ENCODE measurements around the gene CXXC5.
"Not testable (repeated sequence)": the region's sequence is repeated elsewhere in the genome, so short reads cannot be mapped to it uniquely, and the experiment has no call there.

Gene CXXC5

GRCh38 chr5:139711067-139711905 lies 63.1 kb downstream of the CXXC5 start:
- DNase-seq (ENCODE audit: low read depth in 2 of 2), result no peak

DNA sequence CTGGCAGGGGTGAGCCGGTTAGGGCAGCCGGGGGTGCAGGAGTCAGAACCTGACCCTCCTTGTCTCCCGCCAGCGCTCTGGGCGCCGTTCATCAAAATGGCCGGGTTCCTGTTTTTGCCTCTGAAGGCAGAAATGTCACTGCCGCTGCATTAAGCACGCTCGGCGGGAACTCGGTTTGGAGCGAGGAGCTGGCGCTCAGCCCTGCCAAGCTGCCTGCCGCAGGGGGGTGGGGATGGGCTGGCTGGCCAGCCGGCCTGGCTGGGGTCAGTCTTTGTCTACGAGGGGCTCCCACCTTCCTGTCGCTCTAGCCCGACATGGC lies 63.7 kb downstream of the CXXC5 start:
- DNase-seq (ENCODE audit: low read depth in 2 of 2), result no peak

GRCh38 chr5:139712412-139712811 lies 64.3 kb downstream of the CXXC5 start:
- no peak for DNase-seq (ENCODE audit: low read depth in 2 of 2)

GRCh38 chr5:139713898-139714297 lies 65.7 kb downstream of the CXXC5 start:
- DNase-seq (ENCODE audit: low read depth in 2 of 2), result not testable (repeated sequence)

GRCh38 chr5:139717221-139717620 lies 69.1 kb downstream of the CXXC5 start:
- DNase-seq (ENCODE audit: low read depth in 2 of 2), result no peak

- not testable (repeated sequence) for DNase-seq (ENCODE audit: low read depth in 2 of 2)
Measured at GRCh38 chr5:139718403-139718802, 70.3 kb downstream of the CXXC5 start.

- DNase-seq (ENCODE audit: low read depth in 2 of 2), result not testable (repeated sequence)
Measured at GRCh38 chr5:139719970-139720369, 71.8 kb downstream of the CXXC5 start.

GRCh38 chr5:139723986-139724587 lies 75.9 kb downstream of the CXXC5 start:
- no peak for DNase-seq (ENCODE audit: low read depth in 2 of 2)

- DNase-seq (ENCODE audit: low read depth in 2 of 2), result no peak
Measured at GRCh38 chr5:139725073-139725830, 77.1 kb downstream of the CXXC5 start.

GRCh38 chr5:139726248-139726647 lies 78.1 kb downstream of the CXXC5 start:
- no peak for DNase-seq (ENCODE audit: low read depth in 2 of 2)

GRCh38 chr5:139727615-139728014 lies 79.5 kb downstream of the CXXC5 start:
- DNase-seq (ENCODE audit: low read depth in 2 of 2), result not testable (repeated sequence)

DNA sequence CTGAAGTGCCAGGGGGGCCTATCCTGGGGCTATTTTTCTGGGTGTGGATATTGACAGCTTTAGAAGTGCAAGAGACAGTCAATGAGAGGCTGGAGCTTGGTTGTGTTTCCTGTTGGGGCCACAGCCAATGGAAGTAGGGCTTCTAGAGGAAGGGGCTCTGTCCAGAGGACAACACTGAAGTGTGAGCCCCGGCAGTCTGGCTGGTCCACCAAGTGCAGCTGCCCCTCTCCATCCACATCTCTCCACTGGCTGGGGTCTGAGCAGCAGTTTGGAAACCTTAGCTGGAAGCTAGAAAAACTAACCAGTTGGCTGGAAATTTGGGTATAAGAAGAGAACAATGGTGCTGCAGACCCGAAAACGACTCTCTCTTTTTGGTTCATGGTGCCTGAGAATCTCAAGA lies 83.1 kb downstream of the CXXC5 start:
- no peak for DNase-seq (ENCODE audit: low read depth in 2 of 2)

GRCh38 chr5:139732019-139732418 lies 83.9 kb downstream of the CXXC5 start:
- no peak for DNase-seq (ENCODE audit: low read depth in 2 of 2)

DNA sequence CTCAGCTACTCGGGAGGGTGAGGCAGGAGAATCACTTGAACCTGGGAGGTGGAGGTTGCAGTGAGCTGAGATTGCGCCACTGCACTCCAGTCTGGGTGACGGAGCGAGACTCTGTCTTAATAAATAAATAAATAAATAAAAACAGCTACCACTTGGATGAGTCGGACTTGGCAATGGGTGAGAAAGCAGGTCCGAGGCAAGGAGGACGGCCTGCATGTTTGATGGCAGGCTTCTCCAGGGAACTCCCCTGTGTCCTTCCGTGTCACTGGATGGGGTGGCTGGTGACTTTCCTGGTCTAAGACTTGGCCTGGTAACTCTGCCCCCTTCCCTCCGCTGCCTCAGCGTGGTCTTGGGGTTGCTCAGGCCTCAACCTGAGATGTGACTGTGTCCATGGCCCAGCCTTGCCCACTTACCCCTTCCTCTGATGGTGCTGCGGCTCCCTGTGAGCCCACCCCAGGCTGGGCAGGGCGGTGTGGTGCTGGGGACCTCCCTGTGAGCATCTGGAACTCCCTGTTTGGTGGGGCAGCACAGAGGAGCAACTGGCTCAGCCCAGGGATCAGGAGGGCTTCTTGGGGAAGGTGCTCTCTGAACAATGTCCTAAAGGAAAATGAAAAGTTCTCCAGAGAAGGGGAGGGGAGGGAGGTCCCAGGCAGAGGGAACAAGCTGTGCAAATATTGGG lies 85.0 kb downstream of the CXXC5 start:
- no peak for DNase-seq (ENCODE audit: low read depth in 2 of 2)
